IPS-20b (cell line): Measurements from ENCODE around the gene PDE2A.

ENCODE experiments used
- H3K27ac ChIP-seq: one replicate; pipeline ENCODE4 v1.5.1; 2013; ENCODE audit warnings: low read length
- H3K27me3 ChIP-seq: 2 replicates; pipeline ENCODE4 v1.6.1; 2013; ENCODE audit warnings: mild to moderate bottlenecking, low read length, inconsistent platforms; ENCODE audit not compliant: insufficient read depth
- H3K36me3 ChIP-seq: 2 replicates; pipeline ENCODE4 v1.6.1; 2013; ENCODE audit warnings: low read depth, mild to moderate bottlenecking, inconsistent platforms, low read length, moderate library complexity; ENCODE audit not compliant: insufficient read depth
- H3K4me1 ChIP-seq: 2 replicates; pipeline ENCODE4 v1.6.1; 2013; ENCODE audit warnings: mild to moderate bottlenecking, control low read depth, inconsistent platforms, low read length, moderate library complexity; ENCODE audit not compliant: insufficient read depth
- H3K4me3 ChIP-seq: 2 replicates; pipeline ENCODE4 v1.5.1; 2013; ENCODE audit warnings: mild to moderate bottlenecking, low read length, inconsistent platforms
- H3K9ac ChIP-seq: 2 replicates; pipeline ENCODE4 v1.6.1; 2013; ENCODE audit warnings: low read depth, mild to moderate bottlenecking, inconsistent platforms, low read length, moderate library complexity
- H3K9me3 ChIP-seq: 2 replicates; pipeline ENCODE4 v1.6.1; 2013; ENCODE audit warnings: mild to moderate bottlenecking, low read depth, low read length, inconsistent platforms; ENCODE audit not compliant: insufficient read depth

PDE2A gene

GRCh38 chr11:72692498-72693237 lies 18.4 kb upstream of the PDE2A start:
- no peaks in the 10 kb centered on the region for H3K4me1 ChIP-seq
- H3K9ac ChIP-seq = no peak overlapping the region
- H3K36me3 ChIP-seq = peaks cover 71% of the 10 kb centered on the region
- H3K27me3 ChIP-seq = no peaks in the 10 kb centered on the region
- H3K27ac ChIP-seq = no peak overlapping the region
- no peak overlapping the region for H3K4me3 ChIP-seq
- no peaks in the 10 kb centered on the region for H3K9me3 ChIP-seq

GRCh38 chr11:72690166-72690565 lies 15.9 kb upstream of the PDE2A start:
- H3K9me3 ChIP-seq = no peaks in the 10 kb centered on the region
- no peak overlapping the region for H3K4me3 ChIP-seq
- peaks cover 73% of the 10 kb centered on the region for H3K36me3 ChIP-seq
- H3K27ac ChIP-seq = no peak overlapping the region
- H3K9ac ChIP-seq = no peak overlapping the region
- H3K4me1 ChIP-seq = no peaks in the 10 kb centered on the region
- no peaks in the 10 kb centered on the region for H3K27me3 ChIP-seq

- H3K4me3 ChIP-seq = no peak overlapping the region
- H3K27me3 ChIP-seq = no peaks in the 10 kb centered on the region
- H3K9ac ChIP-seq = no peak overlapping the region
- H3K4me1 ChIP-seq = no peaks in the 10 kb centered on the region
- no peaks in the 10 kb centered on the region for H3K9me3 ChIP-seq
- H3K36me3 ChIP-seq = peaks cover 63% of the 10 kb centered on the region
- no peak overlapping the region for H3K27ac ChIP-seq
Observed at GRCh38 chr11:72688929-72689328, 14.7 kb upstream of the PDE2A start.

GRCh38 chr11:72688486-72688885 lies 14.3 kb upstream of the PDE2A start:
- Histone ChIP-seq H3K9ac (no peak overlapping the region), H3K36me3 (peaks cover 64% of the 10 kb centered on the region), H3K27me3 (no peaks in the 10 kb centered on the region), H3K4me3 (no peak overlapping the region), H3K27ac (no peak overlapping the region), H3K9me3 (no peaks in the 10 kb centered on the region), H3K4me1 (no peaks in the 10 kb centered on the region)

- Histone ChIP-seq H3K27ac (no peak overlapping the region), H3K36me3 (peaks cover 56% of the 10 kb centered on the region), H3K9ac (no peak overlapping the region), H3K4me3 (no peak overlapping the region), H3K27me3 (no peaks in the 10 kb centered on the region), H3K4me1 (no peaks in the 10 kb centered on the region), H3K9me3 (no peaks in the 10 kb centered on the region)
Observed at GRCh38 chr11:72687326-72687725, 13.1 kb upstream of the PDE2A start.

GRCh38 chr11:72686639-72687220 lies 12.5 kb upstream of the PDE2A start:
- H3K36me3 ChIP-seq = peaks cover 52% of the 10 kb centered on the region
- H3K4me3 ChIP-seq = no peak overlapping the region
- H3K4me1 ChIP-seq = no peaks in the 10 kb centered on the region
- no peaks in the 10 kb centered on the region for H3K27me3 ChIP-seq
- H3K27ac ChIP-seq = no peak overlapping the region
- no peaks in the 10 kb centered on the region for H3K9me3 ChIP-seq
- no peak overlapping the region for H3K9ac ChIP-seq

- no peak overlapping the region for H3K9ac ChIP-seq
- no peaks in the 10 kb centered on the region for H3K4me1 ChIP-seq
- H3K36me3 ChIP-seq = peaks cover 49% of the 10 kb centered on the region
- no peak overlapping the region for H3K27ac ChIP-seq
- no peaks in the 10 kb centered on the region for H3K9me3 ChIP-seq
- no peak overlapping the region for H3K4me3 ChIP-seq
- H3K27me3 ChIP-seq = 0 out of 2 replicates have a peak, but pooled peaks cover 4% of the 10 kb centered on the region
Observed at GRCh38 chr11:72685560-72686480, 11.6 kb upstream of the PDE2A start.

- no peak overlapping the region for H3K4me3 ChIP-seq
- H3K9ac ChIP-seq = no peak overlapping the region
- H3K27me3 ChIP-seq = peaks cover 16% of the 10 kb centered on the region
- no peaks in the 10 kb centered on the region for H3K4me1 ChIP-seq
- H3K36me3 ChIP-seq = peaks cover 42% of the 10 kb centered on the region
- no peak overlapping the region for H3K27ac ChIP-seq
- no peaks in the 10 kb centered on the region for H3K9me3 ChIP-seq
Observed at GRCh38 chr11:72684236-72684912, 10.2 kb upstream of the PDE2A start.

GRCh38 chr11:72683782-72684200 lies 9.6 kb upstream of the PDE2A start:
- Histone ChIP-seq H3K27me3 (peaks cover 22% of the 10 kb centered on the region), H3K9ac (no peak overlapping the region), H3K4me1 (no peaks in the 10 kb centered on the region), H3K4me3 (no peak overlapping the region), H3K27ac (no peak overlapping the region), H3K36me3 (peaks cover 38% of the 10 kb centered on the region), H3K9me3 (no peaks in the 10 kb centered on the region)

GRCh38 chr11:72682858-72683243 lies 8.6 kb upstream of the PDE2A start:
- peaks cover 31% of the 10 kb centered on the region for H3K27me3 ChIP-seq
- peaks cover 28% of the 10 kb centered on the region for H3K36me3 ChIP-seq
- no peak overlapping the region for H3K9ac ChIP-seq
- no peaks in the 10 kb centered on the region for H3K4me1 ChIP-seq
- H3K4me3 ChIP-seq = no peak overlapping the region
- H3K27ac ChIP-seq = no peak overlapping the region
- H3K9me3 ChIP-seq = no peaks in the 10 kb centered on the region

- H3K27me3 ChIP-seq = peaks cover 36% of the 10 kb centered on the region
- peaks cover 23% of the 10 kb centered on the region for H3K36me3 ChIP-seq
- no peak overlapping the region for H3K9ac ChIP-seq
- no peaks in the 10 kb centered on the region for H3K4me1 ChIP-seq
- no peaks in the 10 kb centered on the region for H3K9me3 ChIP-seq
- no peak overlapping the region for H3K4me3 ChIP-seq
- no peak overlapping the region for H3K27ac ChIP-seq
Observed at GRCh38 chr11:72682238-72682857, 8.1 kb upstream of the PDE2A start.
